A673 (cell line): Measurements from ENCODE around the gene AOPEP. TPM values are rescaled to one million over a fixed set of nuclear protein-coding genes. Genes with fewer than 3 reads are reported as not detected.

Experiments
- BruUV-seq: library from RNA; stranded (reverse); fragments of 400-500 nt; replicated peaks from 2 replicates; lab custom pipeline; 2021; lab: Mats Ljungman, UMichigan
- CTCF ChIA-PET: fragments of 300-600 bp; sonication (Branson Sonifier 250); formaldehyde crosslinking; loops from one replicate; lab custom pipeline; 2022; ENCODE audit warnings: antibody characterized with exemption; lab: Charles Lee
- POLR2A ChIA-PET: fragments of 300-600 bp; sonication (Branson Sonifier 250); formaldehyde crosslinking; loops from one replicate; lab custom pipeline; 2022; ENCODE audit warnings: antibody characterized with exemption; ENCODE audit not compliant: low non-redundant PET; lab: Charles Lee
- DNase-seq: peaks from one replicate; pipeline ENCODE4 v3.0.0-alpha.2; 2015; ENCODE audit warnings: low spot score
- H3K27ac ChIP-seq: fragments of 200-600 bp; sonication (generic); 2 replicates; pipeline ENCODE4 v1.5.1; 2016; ENCODE audit warnings: mixed run types, low read depth, mild to moderate bottlenecking, mixed read lengths, antibody characterized with exemption, low read length; ENCODE audit not compliant: poor library complexity, severe bottlenecking
- H3K27me3 ChIP-seq: fragments of 200-600 bp; sonication (generic); replicated peaks from 2 replicates; pipeline ENCODE4 v1.6.1; 2017; ENCODE audit warnings: mixed run types, low read depth, mild to moderate bottlenecking, mixed read lengths, antibody characterized with exemption, low read length; ENCODE audit not compliant: insufficient read depth, poor library complexity
- H3K36me3 ChIP-seq: fragments of 200-600 bp; sonication (generic); 2 replicates; pipeline ENCODE4 v1.6.1; 2016; ENCODE audit warnings: mixed run types, mild to moderate bottlenecking, mixed read lengths, antibody characterized with exemption, low read length; ENCODE audit not compliant: insufficient read depth, poor library complexity, severe bottlenecking
- H3K4me1 ChIP-seq: fragments of 200-600 bp; sonication (generic); 2 replicates; pipeline ENCODE4 v1.6.1; 2017; ENCODE audit warnings: mixed run types, mild to moderate bottlenecking, mixed read lengths, antibody characterized with exemption, low read length; ENCODE audit not compliant: insufficient read depth, poor library complexity, severe bottlenecking
- H3K4me3 ChIP-seq: fragments of 200-600 bp; sonication (generic); 2 replicates; pipeline ENCODE4 v1.5.1; 2016; ENCODE audit warnings: low read depth, mixed run types, mild to moderate bottlenecking, mixed read lengths, low read length; ENCODE audit not compliant: poor library complexity, severe bottlenecking
- H3K9me3 ChIP-seq: fragments of 200-600 bp; sonication (generic); 2 replicates; pipeline ENCODE4 v1.6.1; 2016; ENCODE audit warnings: mixed run types, low read depth, mild to moderate bottlenecking, mixed read lengths, antibody characterized with exemption, low read length; ENCODE audit not compliant: poor library complexity, severe bottlenecking
- EZH2 ChIP-seq: fragments of 200-600 bp; sonication (generic); IDR thresholded peaks from 2 replicates; pipeline ENCODE4 v1.6.1; 2017; ENCODE audit warnings: borderline replicate concordance, low read depth, mild to moderate bottlenecking, mixed read lengths, antibody characterized with exemption, low read length; ENCODE audit not compliant: poor library complexity, severe bottlenecking
- intact Hi-C: fragments of 100-400 bp; cut with micrococcal nuclease; formaldehyde crosslinking; loops from one replicate; pipeline ENCODE4 v1.10.0; 2022; ENCODE audit not compliant: unreplicated experiment
- total RNA-seq: library from RNA; stranded (reverse); gene quantifications from 2 replicates; pipeline ENCODE4 v1.2.3, GENCODE V29; 2021
- TF ChIP-seq, protein P1 (sequence below): fragments of 300-800, 200-600 bp; sonication (generic); conservative IDR thresholded peaks from 2 replicates; pipeline ENCODE4 v1.5.1; 2017; ENCODE audit warnings: low read depth, mild to moderate bottlenecking, antibody characterized with exemption, low read length, moderate library complexity, mixed read lengths

Gene AOPEP
- total RNA-seq, 1 experiment from 2014 or later, result 17.5 TPM

DNA sequence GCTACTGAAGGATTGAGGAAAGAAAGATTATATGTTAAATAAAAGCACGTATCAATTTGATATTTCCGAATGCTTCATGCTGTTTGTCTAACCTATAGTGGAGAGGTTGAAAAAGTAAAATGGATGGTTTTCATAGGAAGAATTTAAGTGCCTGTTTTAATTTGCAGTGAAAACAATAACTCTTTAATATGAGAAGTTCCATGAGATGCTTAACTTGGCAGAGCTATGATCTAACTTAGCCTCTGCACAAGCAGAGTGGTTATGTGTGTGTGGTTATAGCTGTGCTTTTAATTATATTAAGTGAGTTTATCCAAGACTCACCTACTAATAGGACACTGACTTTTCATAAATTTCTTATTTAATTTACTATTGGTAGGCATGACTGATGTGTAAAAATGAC lies 57.4 kb downstream of the AOPEP start:
- no peak overlapping the region for H3K4me3 ChIP-seq
- no peak overlapping the region for H3K27ac ChIP-seq
- H3K9me3 ChIP-seq, result no peaks in the 10 kb centered on the region
- CTCF ChIA-PET, result interaction anchor here (1.2 kb wide), 1 partner anchor 344 kb away, joined by 7 read pairs; no protein-coding TSS in a partner anchor
- intact Hi-C loops, result loop anchor here (1.0 to 10.0 kb wide), 4 partner anchors 102 to 1433 kb away; no protein-coding TSS in a partner anchor
- no peaks in the 10 kb centered on the region for H3K27me3 ChIP-seq
- TF ChIP-seq EZH2, result no peak
- TF ChIP-seq, protein P1, sequence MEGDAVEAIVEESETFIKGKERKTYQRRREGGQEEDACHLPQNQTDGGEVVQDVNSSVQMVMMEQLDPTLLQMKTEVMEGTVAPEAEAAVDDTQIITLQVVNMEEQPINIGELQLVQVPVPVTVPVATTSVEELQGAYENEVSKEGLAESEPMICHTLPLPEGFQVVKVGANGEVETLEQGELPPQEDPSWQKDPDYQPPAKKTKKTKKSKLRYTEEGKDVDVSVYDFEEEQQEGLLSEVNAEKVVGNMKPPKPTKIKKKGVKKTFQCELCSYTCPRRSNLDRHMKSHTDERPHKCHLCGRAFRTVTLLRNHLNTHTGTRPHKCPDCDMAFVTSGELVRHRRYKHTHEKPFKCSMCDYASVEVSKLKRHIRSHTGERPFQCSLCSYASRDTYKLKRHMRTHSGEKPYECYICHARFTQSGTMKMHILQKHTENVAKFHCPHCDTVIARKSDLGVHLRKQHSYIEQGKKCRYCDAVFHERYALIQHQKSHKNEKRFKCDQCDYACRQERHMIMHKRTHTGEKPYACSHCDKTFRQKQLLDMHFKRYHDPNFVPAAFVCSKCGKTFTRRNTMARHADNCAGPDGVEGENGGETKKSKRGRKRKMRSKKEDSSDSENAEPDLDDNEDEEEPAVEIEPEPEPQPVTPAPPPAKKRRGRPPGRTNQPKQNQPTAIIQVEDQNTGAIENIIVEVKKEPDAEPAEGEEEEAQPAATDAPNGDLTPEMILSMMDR, result no peak
- POLR2A ChIA-PET, result interaction anchor here (0.6 kb wide), 1 partner anchor 364 kb away, joined by 3 read pairs; no protein-coding TSS in a partner anchor
- no TSS peak for BruUV-seq
- H3K36me3 ChIP-seq, result no peaks in the 10 kb centered on the region
- no peak for DNase-seq
- H3K4me1 ChIP-seq, result peaks cover 12% of the 10 kb centered on the region

DNA sequence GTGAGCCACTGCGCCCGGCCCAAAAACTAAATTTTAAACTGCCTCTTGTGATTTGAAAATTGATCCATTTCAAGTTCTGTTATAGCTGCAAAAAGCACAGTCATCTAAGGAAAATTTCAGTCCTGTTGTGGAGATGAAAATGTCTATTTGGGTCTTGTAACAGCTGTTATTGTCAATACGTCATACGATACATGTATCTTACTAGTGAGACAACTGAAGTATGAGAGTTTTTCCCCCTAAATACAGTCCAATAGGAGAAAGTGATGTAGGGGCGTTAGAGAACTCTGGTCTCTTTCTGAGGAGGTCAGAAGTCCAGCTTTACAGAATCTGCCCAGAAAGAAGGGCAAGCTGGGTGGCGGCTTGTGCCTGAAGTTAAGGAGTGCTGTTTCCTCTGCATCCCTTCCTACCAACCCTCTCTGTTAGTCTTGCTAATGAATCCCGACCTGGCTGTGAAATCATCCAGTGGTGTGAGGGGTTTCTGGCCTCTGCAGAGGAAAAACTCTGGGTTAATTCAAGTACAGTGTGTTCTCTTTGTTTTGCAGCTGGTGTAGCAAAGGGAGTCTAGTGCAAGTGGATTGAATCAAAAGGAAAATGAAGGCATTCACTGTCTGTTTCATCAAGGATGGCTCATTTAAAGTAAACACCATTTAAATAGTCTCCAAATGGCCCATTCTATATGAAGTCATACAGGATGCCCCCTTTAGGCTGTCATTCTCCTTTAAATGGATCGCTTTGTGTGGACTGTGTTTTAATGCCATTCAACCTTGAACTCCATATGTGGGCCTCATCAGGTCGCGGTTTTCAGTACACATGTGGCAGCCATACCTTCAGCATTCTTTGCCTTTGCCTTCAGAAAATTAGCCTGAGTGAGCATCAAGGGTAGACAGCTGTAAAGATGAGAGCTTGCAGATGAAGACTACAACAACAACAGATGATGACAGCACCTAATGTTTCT lies 59.0 kb downstream of the AOPEP start:
- POLR2A ChIA-PET, result no interaction called here
- no TSS peak for BruUV-seq
- no peak overlapping the region for H3K27ac ChIP-seq

DNA sequence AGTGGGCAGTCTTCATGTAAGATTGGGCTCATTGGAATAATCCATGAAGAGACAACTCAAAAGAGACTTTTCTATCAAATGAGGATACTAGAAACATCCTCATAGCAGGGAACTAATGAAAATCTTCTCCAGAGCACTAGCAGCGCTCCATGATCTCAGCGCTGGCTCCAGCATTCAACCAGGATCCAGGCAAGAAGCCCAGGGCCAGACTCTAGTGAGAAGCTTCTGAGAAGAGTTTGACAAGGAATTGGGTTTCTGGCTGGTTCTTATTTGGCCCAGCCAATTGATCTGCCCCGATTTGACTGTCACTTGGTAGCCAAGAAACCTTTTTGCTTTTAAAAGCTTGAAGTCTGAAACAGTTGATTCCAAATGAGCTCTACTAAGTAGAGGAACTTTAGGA lies 60.1 kb downstream of the AOPEP start:
- Histone ChIP-seq H3K36me3 (no peaks in the 10 kb centered on the region), H3K4me1 (peaks cover 3% of the 10 kb centered on the region), H3K4me3 (no peak overlapping the region), H3K27ac (no peak overlapping the region), H3K27me3 (no peaks in the 10 kb centered on the region), H3K9me3 (no peaks in the 10 kb centered on the region)
- CTCF ChIA-PET, result interaction anchor here (0.8 kb wide), 1 partner anchor 164 kb away, joined by 3 read pairs; no protein-coding TSS in a partner anchor
- TF ChIP-seq, protein P1, result no peak
- TF ChIP-seq EZH2, result no peak
- no TSS peak for BruUV-seq
- intact Hi-C loops, result loop anchor here (10.0 kb wide), 1 partner anchor 218 kb away; no protein-coding TSS in a partner anchor
- POLR2A ChIA-PET, result no interaction called here
- no peak for DNase-seq

More for the DNA sequence above, 59.0 kb downstream of the AOPEP start:
- Histone ChIP-seq H3K9me3 (no peaks in the 10 kb centered on the region), H3K27me3 (no peaks in the 10 kb centered on the region), H3K4me1 (peaks cover 7% of the 10 kb centered on the region), H3K36me3 (no peaks in the 10 kb centered on the region), H3K4me3 (no peak overlapping the region)
- no peak for DNase-seq
- intact Hi-C loops, result loop anchor here (10.0 kb wide), 1 partner anchor 219 kb away; no protein-coding TSS in a partner anchor
- CTCF ChIA-PET, result no interaction called here
- TF ChIP-seq, protein P1, result no peak
- no peak for TF ChIP-seq EZH2
